Peyer's patch (tissue), 4 donors: ENCODE results near the gene CASP5.

Experiments
- CTCF ChIP-seq, 6 experiments: fragments of 450-650 bp in 4 of 6; fragments of 200-600 bp in 2 of 6; sonication (generic) in 1 of 6; IDR thresholded peaks; one replicate each; pipeline ENCODE4 v1.5.1; 2017 to 2019; ENCODE audit warnings: antibody characterized with exemption in 6 of 6, mild to moderate bottlenecking in 3 of 6, moderate library complexity in 1 of 6
- POLR2A ChIP-seq, 2 donors: fragments of 450-650 bp; IDR thresholded peaks; one replicate each; pipeline ENCODE4 v1.5.1; 2017; ENCODE audit warnings: antibody characterized with exemption in 2 of 2, mild to moderate bottlenecking in 2 of 2, moderate library complexity in 2 of 2

- no peak for TF ChIP-seq CTCF (IDR thresholded peaks at IDR 0.05)
- TF ChIP-seq POLR2A (IDR thresholded peaks at IDR 0.05): no peak
Measured at GRCh38 chr11:105027678-105028077, 4.7 kb upstream of the CASP5 start.
